T-helper 1 cell (primary cell): ENCODE data around the gene GDAP2.
"Not testable (repeated sequence)": the region's sequence is repeated elsewhere in the genome, so short reads cannot be mapped to it uniquely, and the experiment has no call there.

Experiments
- DNase-seq, 5 donors: peaks; one replicate each; pipeline ENCODE4 v3.0.0-alpha.2; 2012 to 2020
- total RNA-seq, 4 donors: gene quantifications; one replicate each; lab custom pipeline; 2026; lab: John Stamatoyannopoulos, UW

GDAP2 gene
- total RNA-seq = 25.5 to 47.3 (median 39.2) reads per million in 4 donors

GRCh38 chr1:117929343-117930172, at the start of gene GDAP2, which contains the start of gene WDR3:
Gene GDAP2 (minus strand): TSS chr1:117929621. CDS start chr1:117920357, 9,264 bp downstream.
Gene WDR3 (plus strand): TSS chr1:117929739. CDS start chr1:117933320, 3,581 bp downstream.
- DNase-seq = peak; percentile 90 to 97 (median 95)

GRCh38 chr1:117976381-117976780, 47.0 kb upstream of the GDAP2 start:
- DNase-seq = no peak

GRCh38 chr1:117971777-117972176, 42.4 kb upstream of the GDAP2 start:
- DNase-seq = no peak

GRCh38 chr1:117970252-117970651, 40.8 kb upstream of the GDAP2 start:
- DNase-seq = no peak

- no peak for DNase-seq
These were observed 38.5 kb upstream of the GDAP2 start for GRCh38 chr1:117967881-117968280.

GRCh38 chr1:117967477-117967876, 38.1 kb upstream of the GDAP2 start:
- no peak for DNase-seq

GRCh38 chr1:117964290-117965038, 35.0 kb upstream of the GDAP2 start:
- no peak for DNase-seq

- no peak for DNase-seq
These were observed 29.9 kb upstream of the GDAP2 start for GRCh38 chr1:117959364-117959763.

GRCh38 chr1:117952386-117952785, 23.0 kb upstream of the GDAP2 start:
- no peak for DNase-seq

- DNase-seq = no peak
These were observed 12.9 kb upstream of the GDAP2 start for GRCh38 chr1:117942293-117942692.

GRCh38 chr1:117933769-117934168, 4.3 kb upstream of the GDAP2 start:
- no peak for DNase-seq

GRCh38 chr1:117932576-117932975, 3.2 kb upstream of the GDAP2 start:
- no peak for DNase-seq

- DNase-seq = no peak
These were observed 1.1 kb upstream of the GDAP2 start for GRCh38 chr1:117930484-117930883.

GRCh38 chr1:117930173-117930447, 689 bp upstream of the GDAP2 start:
- DNase-seq = no peak

- peak in 4 of 5 donors; percentile 22 to 39 (median 31) for DNase-seq
These were observed 509 bp downstream of the GDAP2 start for GRCh38 chr1:117928881-117929342.

- DNase-seq = no peak
These were observed 3.4 kb downstream of the GDAP2 start for GRCh38 chr1:117925981-117926380.

- not testable (repeated sequence) for DNase-seq
These were observed 6.7 kb downstream of the GDAP2 start for GRCh38 chr1:117922717-117923116.

GRCh38 chr1:117921991-117922390, 7.4 kb downstream of the GDAP2 start:
- DNase-seq = no peak

- no peak for DNase-seq
These were observed 10.0 kb downstream of the GDAP2 start for GRCh38 chr1:117919376-117919775.

- DNase-seq = no peak
These were observed 18.4 kb downstream of the GDAP2 start for GRCh38 chr1:117911051-117911450.

- DNase-seq = peak in 1 of 5 donors; percentile 3
These were observed 24.4 kb downstream of the GDAP2 start for GRCh38 chr1:117905019-117905418.

- no peak for DNase-seq
These were observed 24.9 kb downstream of the GDAP2 start for GRCh38 chr1:117904485-117904884.

- no peak for DNase-seq
These were observed 26.5 kb downstream of the GDAP2 start for GRCh38 chr1:117902944-117903343.

- no peak for DNase-seq
These were observed 29.6 kb downstream of the GDAP2 start for GRCh38 chr1:117899801-117900200.
